HG03354 (cell line): Measurements from ENCODE around the gene KRTAP10-7.
"Not testable (repeated sequence)": the region's sequence is repeated elsewhere in the genome, so short reads cannot be mapped to it uniquely, and the experiment has no call there.

ENCODE experiments used
- ATAC-seq: cut with Tn5 transposase; IDR thresholded peaks from one replicate; pipeline ENCODE4 v1.9.1; 2021; ENCODE audit warnings: mild to moderate bottlenecking; ENCODE audit not compliant: unreplicated experiment, poor library complexity, severe bottlenecking

Gene KRTAP10-7

GRCh38 chr21:44589586-44590305, 10.7 kb upstream of the KRTAP10-7 start:
- ATAC-seq, result no peak

- no peak for ATAC-seq
These were observed 10.1 kb upstream of the KRTAP10-7 start for GRCh38 chr21:44590311-44590721.

GRCh38 chr21:44590897-44591800, 9.2 kb upstream of the KRTAP10-7 start:
- ATAC-seq, result not testable (repeated sequence)

- ATAC-seq, result not testable (repeated sequence)
These were observed 8.6 kb upstream of the KRTAP10-7 start for GRCh38 chr21:44591801-44592130.

- no peak for ATAC-seq
These were observed 7.7 kb upstream of the KRTAP10-7 start, which contains the start of gene KRTAP10-6 for GRCh38 chr21:44592446-44593311. Gene KRTAP10-6, minus strand, starts transcription at chr21:44592505. Its CDS starts 21 bp downstream, at chr21:44592484.

- ATAC-seq, result no peak
These were observed 6.6 kb upstream of the KRTAP10-7 start for GRCh38 chr21:44593598-44594405.

- no peak for ATAC-seq
These were observed 5.9 kb upstream of the KRTAP10-7 start for GRCh38 chr21:44594406-44594916.

- no peak for ATAC-seq
These were observed 4.9 kb upstream of the KRTAP10-7 start for GRCh38 chr21:44595524-44595923.

GRCh38 chr21:44596068-44596725, 4.2 kb upstream of the KRTAP10-7 start:
- no peak for ATAC-seq

GRCh38 chr21:44598061-44598460, 2.3 kb upstream of the KRTAP10-7 start:
- ATAC-seq, result no peak

- no peak for ATAC-seq
These were observed 950 bp upstream of the KRTAP10-7 start for GRCh38 chr21:44599264-44600029.

GRCh38 chr21:44601091-44601490, 694 bp downstream of the KRTAP10-7 start:
- not testable (repeated sequence) for ATAC-seq

- ATAC-seq, result no peak
These were observed 1.4 kb downstream of the KRTAP10-7 start for GRCh38 chr21:44601596-44602462.

- no peak for ATAC-seq
These were observed 2.1 kb downstream of the KRTAP10-7 start for GRCh38 chr21:44602463-44602850.

- no peak for ATAC-seq
These were observed 2.9 kb downstream of the KRTAP10-7 start for GRCh38 chr21:44603109-44603875.

GRCh38 chr21:44603911-44604310, 3.5 kb downstream of the KRTAP10-7 start:
- no peak for ATAC-seq
